IMR-90 (cell line): ENCODE data around the gene C11orf65. TPM values are rescaled to one million over a fixed set of nuclear protein-coding genes. Genes with fewer than 3 reads are reported as not detected.

ENCODE experiments used
- ATAC-seq: fragments of 200-7000 bp; cut with Tn5 transposase; 2 replicates; pipeline ENCODE4 v1.9.1; 2020; ENCODE audit warnings: low read depth, mild to moderate bottlenecking, moderate library complexity
- BruUV-seq: library from RNA; stranded (reverse); fragments of 400-500 nt; replicated peaks from 2 replicates; lab custom pipeline; 2021; lab: Mats Ljungman, UMichigan
- CTCF ChIA-PET: fragments of 300-600 bp; formaldehyde crosslinking; extraction: SDS; loops from one replicate; lab custom pipeline; 2021; ENCODE audit warnings: antibody characterized with exemption; lab: Yijun Ruan, JAX
- POLR2A ChIA-PET: fragments of 300-600 bp; sonication (Branson Sonifier 250); formaldehyde crosslinking; loops from one replicate; lab custom pipeline; 2022; ENCODE audit warnings: antibody characterized with exemption; ENCODE audit not compliant: unreplicated experiment; lab: Charles Lee
- DNase-seq: peaks from one replicate; pipeline ENCODE4 v3.0.0; 2013
- H2AFZ ChIP-seq: replicated peaks from 2 replicates; pipeline ENCODE3; 2013; ENCODE audit warnings: low read length, mild to moderate bottlenecking; ENCODE audit not compliant: poor library complexity
- H2AK5ac ChIP-seq: 2 replicates; pipeline ENCODE4 v1.6.1; 2013; ENCODE audit warnings: low read depth, low read length, inconsistent platforms
- H2AK9ac ChIP-seq: replicated peaks from 2 replicates; pipeline ENCODE3; 2013; ENCODE audit warnings: mild to moderate bottlenecking, low read depth, low read length, moderate library complexity; ENCODE audit not compliant: poor library complexity
- H2BK120ac ChIP-seq: 2 replicates; pipeline ENCODE4 v1.6.1; 2013; ENCODE audit warnings: low read depth, low read length, inconsistent platforms
- H2BK15ac ChIP-seq: 3 replicates; pipeline ENCODE4 v1.6.1; 2013; ENCODE audit warnings: low read depth, low read length, inconsistent platforms
- H2BK20ac ChIP-seq: 2 replicates; pipeline ENCODE4 v1.6.1; 2013; ENCODE audit warnings: low read depth, mild to moderate bottlenecking, inconsistent platforms, low read length, moderate library complexity
- H2BK5ac ChIP-seq: 2 replicates; pipeline ENCODE4 v1.6.1; 2013; ENCODE audit warnings: mild to moderate bottlenecking, low read depth, low read length, inconsistent platforms; ENCODE audit not compliant: poor library complexity, severe bottlenecking
- H3K14ac ChIP-seq: replicated peaks from 2 replicates; pipeline ENCODE4 v1.6.1; 2013; ENCODE audit warnings: low read depth, low read length, inconsistent platforms
- H3K18ac ChIP-seq: 2 replicates; pipeline ENCODE4 v1.6.1; 2013; ENCODE audit warnings: low read depth, low read length, control low read depth
- H3K23ac ChIP-seq: 2 replicates; pipeline ENCODE4 v1.6.1; 2013; ENCODE audit warnings: low read depth, low read length, inconsistent platforms
- H3K27ac ChIP-seq: 2 replicates; pipeline ENCODE4 v1.5.1; 2013; ENCODE audit warnings: mild to moderate bottlenecking, control low read depth, low read length; ENCODE audit not compliant: insufficient read depth
- H3K27me3 ChIP-seq: 2 replicates; pipeline ENCODE4 v1.6.1; 2013; ENCODE audit warnings: low read length; ENCODE audit not compliant: control insufficient read depth, insufficient read depth
- H3K36me3 ChIP-seq: 2 replicates; pipeline ENCODE4 v1.6.1; 2013; ENCODE audit warnings: low read length, mixed read lengths; ENCODE audit not compliant: control insufficient read depth, insufficient read depth
- H3K4ac ChIP-seq: 2 replicates; pipeline ENCODE4 v1.6.1; 2013; ENCODE audit warnings: low read depth, low read length, inconsistent platforms
- H3K4me1 ChIP-seq: 2 replicates; pipeline ENCODE4 v1.6.1; 2013; ENCODE audit warnings: low read length, mixed read lengths; ENCODE audit not compliant: control insufficient read depth, insufficient read depth
- H3K4me2 ChIP-seq: 2 replicates; pipeline ENCODE4 v1.6.1; 2013; ENCODE audit warnings: low read depth, mild to moderate bottlenecking, control low read depth, low read length, moderate library complexity
- H3K4me3 ChIP-seq: 2 replicates; pipeline ENCODE4 v1.5.1; 2013; ENCODE audit warnings: low read depth, mild to moderate bottlenecking, control low read depth, low read length, moderate library complexity; ENCODE audit not compliant: insufficient read depth
- H3K56ac ChIP-seq: 2 replicates; pipeline ENCODE4 v1.6.1; 2013; ENCODE audit warnings: low read length, inconsistent platforms; ENCODE audit not compliant: insufficient read depth; ENCODE audit errors: extremely low read depth
- H3K79me1 ChIP-seq, 2 experiments: 2 replicates each; pipeline ENCODE4 v1.6.1; 2013; ENCODE audit warnings: low read length in 2 of 2, inconsistent platforms in 1 of 2, low read depth in 1 of 2
- H3K9ac ChIP-seq: 2 replicates; pipeline ENCODE4 v1.6.1; 2013; ENCODE audit warnings: low read depth, low read length, control low read depth
- H3K9me1 ChIP-seq: 2 replicates; pipeline ENCODE4 v1.6.1; 2013; ENCODE audit warnings: low read length, inconsistent platforms; ENCODE audit not compliant: insufficient read depth
- H3K9me3 ChIP-seq: 2 replicates; pipeline ENCODE4 v1.6.1; 2013; ENCODE audit warnings: low read length; ENCODE audit not compliant: control insufficient read depth, insufficient read depth
- H4K20me1 ChIP-seq: 2 replicates; pipeline ENCODE4 v1.6.1; 2013; ENCODE audit warnings: low read length, inconsistent platforms; ENCODE audit not compliant: insufficient read depth
- H4K5ac ChIP-seq: 2 replicates; pipeline ENCODE4 v1.6.1; 2013; ENCODE audit warnings: mild to moderate bottlenecking, low read depth, low read length, control low read depth
- H4K8ac ChIP-seq, 2 experiments: 2 replicates each; pipeline ENCODE4 v1.6.1; 2013; ENCODE audit warnings: low read depth in 2 of 2, low read length in 2 of 2, control low read depth in 1 of 2, inconsistent platforms in 1 of 2
- H4K91ac ChIP-seq: 2 replicates; pipeline ENCODE4 v1.6.1; 2013; ENCODE audit warnings: low read depth, low read length, inconsistent platforms; ENCODE audit not compliant: insufficient read depth
- MAFK ChIP-seq: IDR thresholded peaks from 2 replicates; pipeline ENCODE4 v1.6.1; 2012; ENCODE audit warnings: low read depth, low read length, improper control_type of control experiment
- POLR2A ChIP-seq: IDR thresholded peaks from 2 replicates; pipeline ENCODE4 v1.6.1; 2012; ENCODE audit warnings: mild to moderate bottlenecking, low read depth, low read length
- WGBS, 2 experiments: methylation state at CpG; one replicate each; pipeline versions ENCODE4 v1.1.5 to v1.1.7; 2013; ENCODE audit warnings: missing lambda C conversion rate in 2 of 2; ENCODE audit not compliant: insufficient read length in 1 of 2; ENCODE audit errors: extremely low coverage in 2 of 2; 5-methylcytosine and 5-hydroxymethylcytosine counted together
- dilution Hi-C: fragments of 300-500 bp; cut with HindIII; formaldehyde crosslinking; loops from one replicate; pipeline ENCODE4 v1.14.3; 2018; ENCODE audit warnings: low sequenced_read_pairs; ENCODE audit not compliant: unreplicated experiment
- in situ Hi-C: fragments of 300-500 bp; cut with MboI; formaldehyde crosslinking; loops from 3 replicates; pipeline ENCODE4 v1.14.3; 2019; ENCODE audit warnings: low sequenced_read_pairs, inconsistent platforms, mixed read lengths
- intact Hi-C: fragments of 100-400 bp; cut with micrococcal nuclease; formaldehyde crosslinking; loops from 2 replicates; pipeline ENCODE4 v1.10.0; 2022
- polyA plus RNA-seq, 3 experiments: library from polyadenylated mRNA; depleted of rRNA; stranded (reverse); fragments of >200 nt; gene quantifications; 2 replicates each; pipeline ENCODE4 v1.2.3, GENCODE V29; 2012; ENCODE audit warnings: low replicate concordance in 1 of 3
- total RNA-seq: library from RNA; depleted of rRNA; stranded (reverse); fragments of >200 nt; gene quantifications from 2 replicates; pipeline ENCODE4 v1.2.3, GENCODE V29; 2012

C11orf65 gene
- total and polyA plus RNA-seq, 2 of the 4 experiments (the other 2 are of a cell fraction) = 0.12 to 0.18 TPM

DNA sequence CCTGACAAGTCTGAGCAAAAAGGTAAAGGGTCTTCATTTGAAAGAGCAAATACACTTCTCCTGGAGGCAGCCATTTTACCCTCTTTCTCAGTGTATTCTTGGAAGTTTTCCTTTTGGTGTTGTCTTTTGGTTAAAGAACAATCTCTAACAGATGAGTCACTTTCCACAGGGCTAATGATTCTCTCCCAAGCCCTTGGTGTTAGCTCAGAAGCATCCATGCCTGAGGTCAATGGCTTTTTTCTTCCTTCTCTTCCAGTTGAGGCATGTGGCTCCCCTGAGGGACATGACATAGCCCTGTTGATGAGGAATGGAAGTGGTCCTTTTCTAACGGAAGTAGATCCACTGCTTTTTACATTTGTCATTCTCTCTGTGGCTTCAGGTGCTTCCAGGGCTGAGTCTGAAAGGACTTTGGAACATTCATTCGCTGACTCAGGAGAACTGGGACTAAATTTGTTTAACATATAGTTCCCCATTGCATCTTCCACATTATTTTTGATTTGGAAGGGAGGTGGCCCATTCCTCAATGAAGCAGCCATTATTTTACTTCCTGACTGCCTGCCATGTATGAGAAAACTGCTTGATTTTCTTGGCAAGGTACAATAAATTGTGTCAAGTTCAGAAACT is 44.6 kb upstream of the C11orf65 start:
- Histone ChIP-seq H4K8ac (peak overlapping the region; percentile 44 to 53; a peak in 2 of 4 replicates), H3K27me3 (no peaks in the 10 kb centered on the region), H3K36me3 (no peaks in the 10 kb centered on the region), H4K91ac (no peak overlapping the region), H3K79me1 (no peaks in the 10 kb centered on the region), H3K23ac (no peak overlapping the region), H4K5ac (peak overlapping the region; percentile 46; the same call in 1 of the 2 replicates), H2BK120ac (no peak overlapping the region), H2BK5ac (no peak overlapping the region), H3K56ac (no peak overlapping the region), H3K4me3 (no peak overlapping the region), H2AK5ac (no peak overlapping the region), H4K20me1 (no peaks in the 10 kb centered on the region), H3K4ac (no peak overlapping the region), H2AFZ (peak overlapping the region; percentile 3), H2BK15ac (no peak overlapping the region), H3K27ac (no peak overlapping the region; the same call in 1 of the 2 replicates), H2BK20ac (no peak overlapping the region), H3K9me1 (no peaks in the 10 kb centered on the region), H2AK9ac (no peak overlapping the region), H3K4me2 (no peak overlapping the region), H3K9ac (no peak overlapping the region), H3K14ac (no peak overlapping the region), H3K18ac (no peak overlapping the region; the same call in 1 of the 2 replicates), H3K4me1 (peaks cover 2% of the 10 kb centered on the region; the same call in 1 of the 2 replicates), H3K9me3 (no peaks in the 10 kb centered on the region)
- TF ChIP-seq POLR2A = no peak
- TF ChIP-seq MAFK = peak; percentile 78
- BruUV-seq = no TSS peak
- CTCF ChIA-PET = no interaction called here
- dilution Hi-C loops (no loop called here), in situ Hi-C loops (no loop called here), intact Hi-C loops (no loop called here)
- ATAC-seq (peak; percentile 77), DNase-seq (peak; percentile 70)
- WGBS, 2 experiments = no CpG with 5 or more reads among the region's 2 CpGs
- POLR2A ChIA-PET = no interaction called here
